ENCODE results near the gene SGCE.

Gene SGCE

DNA sequence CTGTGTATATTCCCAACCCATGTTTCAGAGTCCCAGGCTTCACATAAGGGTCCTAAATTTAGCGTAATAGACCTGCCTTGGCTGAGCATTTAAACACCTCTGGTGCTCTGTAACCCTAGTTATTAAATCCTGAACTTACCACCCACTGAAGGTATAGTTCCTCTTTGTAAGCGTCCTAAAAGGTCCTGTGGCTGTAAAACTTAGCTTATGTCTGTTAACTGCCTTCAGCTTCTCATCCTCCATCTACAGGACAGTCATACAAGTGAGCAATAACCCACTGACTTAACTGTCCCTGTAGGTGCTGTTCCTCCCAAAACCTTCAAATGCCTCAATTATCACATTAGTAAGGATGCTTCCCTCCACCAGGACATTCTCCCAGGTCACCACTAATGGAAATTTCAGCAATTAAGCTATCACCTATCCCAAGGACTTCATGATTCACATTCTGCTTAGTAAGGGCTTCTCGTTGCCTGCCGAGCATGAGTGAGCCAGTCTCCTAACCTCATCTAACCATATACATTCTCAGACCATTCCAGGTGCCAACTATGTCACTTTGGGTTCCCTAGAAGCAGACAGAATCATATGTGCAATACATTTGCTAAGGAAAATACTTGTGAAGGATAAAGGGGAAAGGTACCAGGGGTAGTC, 90.6 kb downstream of the SGCE start:
- no peak for DNase-seq (ENCODE audit: low read depth)

DNA sequence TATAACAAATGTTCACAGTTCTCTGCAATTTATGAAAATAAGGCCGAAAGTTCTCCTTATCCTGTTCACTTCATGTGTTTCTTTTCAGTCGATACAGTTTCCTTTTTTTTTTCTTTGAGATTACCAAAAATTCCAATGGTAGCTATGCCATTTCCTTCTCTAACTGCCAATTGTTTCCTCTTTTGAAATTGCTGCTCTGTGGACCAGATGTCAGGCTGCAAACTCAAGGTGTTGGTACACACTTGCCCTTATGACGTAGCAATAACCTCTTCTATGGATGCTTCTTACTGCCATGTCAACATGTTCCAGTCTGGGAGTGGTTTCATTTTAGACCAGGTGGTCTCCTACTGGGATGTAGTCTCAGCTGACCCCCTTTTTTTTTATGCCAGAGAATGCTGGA, 93.4 kb downstream of the SGCE start:
- no peak for DNase-seq (ENCODE audit: low read depth)

DNA sequence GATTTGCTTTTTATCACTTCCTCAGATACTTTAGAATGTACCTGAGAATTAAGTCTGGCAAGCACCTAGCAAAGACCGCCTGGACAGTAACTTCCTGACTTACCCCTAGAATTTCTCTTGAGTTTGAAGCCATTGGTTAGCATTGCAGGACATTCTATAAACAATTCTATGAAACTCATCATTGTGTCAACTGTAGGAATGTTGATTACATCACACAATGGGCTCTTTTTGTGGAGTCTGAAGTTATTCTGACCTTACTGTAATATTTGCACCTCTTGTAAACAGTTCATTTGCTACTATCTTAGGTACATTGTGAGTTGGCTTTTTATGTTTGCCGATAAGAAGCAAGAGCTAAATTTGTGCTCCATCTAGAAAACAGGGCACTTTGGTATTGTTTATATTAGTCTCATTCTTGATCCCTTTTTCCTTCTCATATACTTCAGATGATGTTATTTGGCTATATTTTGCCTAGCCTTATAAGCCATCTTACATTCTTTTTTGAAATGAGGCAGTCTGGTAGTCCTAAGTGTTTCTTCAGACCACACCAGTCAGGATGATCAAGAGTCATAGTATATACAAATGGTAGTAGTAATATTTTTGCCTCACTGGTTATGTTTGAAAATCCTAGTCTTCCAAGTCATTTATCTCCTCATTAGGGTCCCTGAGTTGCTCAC, 94.0 kb downstream of the SGCE start:
- no peak for DNase-seq (ENCODE audit: low read depth)

DNA sequence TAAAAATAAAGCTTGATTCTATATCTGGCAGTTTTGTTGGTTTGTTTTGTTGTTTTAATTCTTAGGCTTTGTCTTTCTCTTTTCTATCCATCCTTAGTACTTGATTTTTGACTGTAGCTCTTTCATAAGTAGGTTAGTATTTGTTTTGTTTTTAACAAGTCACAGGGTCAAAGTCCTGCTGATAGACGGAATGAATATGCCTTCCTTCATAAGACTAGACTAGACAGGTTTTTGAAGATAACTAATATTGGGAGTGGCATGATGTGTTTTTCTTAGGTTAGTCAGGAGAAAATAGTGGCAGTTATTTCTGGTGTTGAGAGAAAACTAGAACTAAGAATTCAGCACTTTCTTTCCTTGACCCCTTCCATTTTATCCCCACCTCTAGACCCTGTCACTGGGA, 96.0 kb downstream of the SGCE start:
- no peak for DNase-seq (ENCODE audit: low read depth)

DNA sequence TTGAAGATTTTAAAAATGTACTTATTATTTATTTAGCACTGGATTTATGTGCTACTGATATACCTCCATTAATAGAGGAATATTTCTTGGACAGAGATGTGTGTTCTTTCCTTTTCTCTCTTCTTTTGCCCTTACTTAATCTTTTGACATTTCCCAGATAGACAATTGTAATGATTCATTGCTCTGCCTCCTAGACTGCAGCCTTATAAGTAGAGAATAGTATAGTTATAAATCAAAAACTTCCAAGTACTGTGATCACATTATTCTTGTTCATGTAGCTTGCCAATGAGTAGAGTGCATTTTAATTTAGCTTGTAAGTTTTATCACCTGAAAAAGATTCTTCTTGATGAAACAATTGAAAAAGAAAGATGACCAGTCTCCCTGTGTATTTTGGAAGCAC, 98.7 kb downstream of the SGCE start:
- no peak for DNase-seq (ENCODE audit: low read depth)

DNA sequence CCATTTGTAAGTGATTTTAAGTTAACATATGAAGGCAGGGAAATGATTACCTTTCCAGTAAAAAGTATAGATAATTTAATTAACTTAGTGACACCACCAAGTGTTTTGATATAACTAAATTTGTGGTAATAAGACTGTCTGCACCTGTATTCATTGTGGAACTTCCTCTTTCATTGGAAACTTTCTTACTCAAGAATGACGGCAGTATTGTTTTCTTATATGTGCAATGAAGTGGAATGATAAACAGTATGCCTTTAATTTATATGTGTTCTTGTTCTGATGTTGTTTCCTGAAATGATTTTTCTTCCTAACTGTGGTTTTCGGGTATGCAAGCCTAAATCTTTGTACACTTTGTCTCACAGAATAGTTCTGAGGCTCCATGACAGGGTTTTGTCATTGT, 99.9 kb downstream of the SGCE start:
- no peak for DNase-seq (ENCODE audit: low read depth)

DNA sequence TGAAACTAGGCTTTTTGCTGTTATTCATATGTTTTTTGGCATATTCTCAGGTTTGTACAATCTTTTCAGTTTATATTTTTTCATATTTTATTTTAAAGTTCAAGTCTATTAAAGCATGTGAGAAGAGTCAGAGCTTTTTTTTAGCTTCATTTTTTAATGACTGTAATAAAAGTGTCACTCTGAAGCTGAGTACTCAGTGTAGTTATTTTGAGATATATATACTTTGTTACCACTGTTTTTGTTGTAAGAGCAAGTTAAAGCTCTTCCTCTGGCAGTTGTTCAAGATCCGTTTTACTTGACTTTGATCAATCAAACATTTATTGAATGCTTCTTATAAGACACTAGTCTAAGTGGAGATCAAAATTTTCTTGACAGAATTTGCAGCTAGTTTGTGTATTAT, 108.8 kb downstream of the SGCE start:
- no peak for DNase-seq (ENCODE audit: low read depth)

DNA sequence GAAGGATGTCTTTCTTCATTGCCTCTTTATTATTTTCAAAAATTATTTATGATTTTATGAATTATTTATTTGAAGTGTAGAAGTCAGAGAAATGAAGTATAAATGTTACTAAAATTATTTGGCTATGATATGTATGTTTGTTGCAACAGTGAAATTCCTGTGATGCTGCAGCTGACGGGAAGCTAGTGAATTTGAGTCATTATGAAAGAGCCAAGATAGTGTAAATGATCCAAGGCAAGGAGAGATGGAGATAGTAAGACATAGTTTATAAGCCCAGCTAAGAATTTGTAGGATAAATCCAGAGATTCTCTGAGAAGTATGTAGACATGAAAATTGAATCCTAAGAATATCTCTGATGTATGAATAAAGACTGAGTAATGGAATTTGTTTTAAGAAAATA, 115.5 kb downstream of the SGCE start:
- DNase-seq (ENCODE audit: low read depth): no peak

All from CMK (cell line).